ENCODE measurements around the gene ZNF236.

Gene ZNF236

DNA sequence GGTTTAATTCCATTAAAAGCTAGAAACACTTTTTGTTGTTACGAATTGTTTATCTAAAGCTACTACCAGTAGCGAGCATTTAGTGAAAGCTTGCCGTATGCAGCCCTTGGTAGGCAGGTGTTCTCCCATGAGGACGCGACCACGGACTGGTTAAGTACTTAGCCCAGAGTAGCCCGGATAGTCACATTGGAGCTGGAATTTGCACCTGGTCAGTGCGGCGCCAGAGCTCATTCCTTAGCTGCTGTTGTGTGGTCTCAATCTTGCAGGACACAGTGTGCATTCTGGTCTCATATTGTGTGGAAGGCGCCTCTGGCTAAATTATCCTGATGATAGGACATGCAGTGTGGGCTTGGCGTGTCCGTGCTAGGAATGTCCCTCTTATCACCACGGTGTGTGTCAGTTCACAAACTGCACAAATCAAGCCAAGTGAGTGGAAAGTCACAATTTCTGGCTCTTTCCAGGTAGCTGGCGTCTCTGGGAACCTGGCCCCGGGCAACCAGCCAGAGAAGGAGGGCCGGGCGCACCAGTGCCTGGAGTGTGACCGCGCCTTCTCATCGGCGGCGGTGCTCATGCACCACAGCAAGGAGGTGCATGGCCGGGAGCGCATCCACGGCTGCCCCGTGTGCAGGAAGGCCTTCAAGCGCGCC, 133.3 kb downstream of the ZNF236 start:
- H3K27me3 ChIP-seq (ENCODE audit: low read depth, low read length) = no peaks in the 10 kb centered on the region

DNA sequence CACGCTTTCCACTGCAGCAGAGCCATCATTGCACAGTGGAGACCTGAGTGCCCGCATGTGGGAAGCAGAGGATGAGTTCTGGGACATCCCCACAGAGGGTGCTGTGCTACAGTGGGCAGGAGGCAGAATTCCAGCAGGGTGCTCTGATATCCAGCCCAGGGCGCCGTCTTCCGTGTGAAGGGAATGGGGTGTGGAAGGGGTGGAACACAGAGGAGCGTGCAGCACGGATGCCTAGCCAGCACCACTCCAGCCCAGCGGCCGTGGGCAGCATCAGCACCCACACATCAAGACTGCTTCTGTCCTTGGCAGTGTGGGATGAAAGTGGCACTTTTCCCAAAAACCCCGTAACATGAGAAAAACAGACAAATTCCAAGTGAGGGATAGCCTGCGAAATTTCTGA, 134.3 kb downstream of the ZNF236 start:
- no peaks in the 10 kb centered on the region for H3K27me3 ChIP-seq (ENCODE audit: low read depth, low read length)
- no peaks in the 10 kb centered on the region for H3K4me1 ChIP-seq (ENCODE audit: low read length)
- 0 out of 2 replicates have a peak, but pooled peaks cover 7% of the 10 kb centered on the region for H4K20me1 ChIP-seq (ENCODE audit: insufficient read depth, low read length)
- no peaks in the 10 kb centered on the region for H3K9me3 ChIP-seq (ENCODE audit: insufficient read depth, low read length)
- H3K4me2 ChIP-seq (ENCODE audit: low read length) = no peak overlapping the region
- peaks cover 34% of the 10 kb centered on the region for H3K36me3 ChIP-seq (replicated peaks; ENCODE audit: low read depth, low read length)
- TF ChIP-seq EZH2phosphoT487 (IDR thresholded peaks at IDR 0.05; ENCODE audit: low read depth) (no peak), CTCF (IDR thresholded peaks at IDR 0.05; ENCODE audit: low read depth, low read length) (no peak)
- no peak overlapping the region for H2AFZ ChIP-seq (ENCODE audit: low read depth, low read length)
- no peaks in the 10 kb centered on the region for H3K79me2 ChIP-seq (ENCODE audit: low read length)
- no peak overlapping the region for H3K27ac ChIP-seq (ENCODE audit: low read length)
- no peak overlapping the region for H3K4me3 ChIP-seq (ENCODE audit: low read length)
- H3K9ac ChIP-seq (ENCODE audit: low read length) = no peak overlapping the region

More for the DNA sequence above, 133.3 kb downstream of the ZNF236 start:
- TF ChIP-seq EZH2phosphoT487 (IDR thresholded peaks at IDR 0.05; ENCODE audit: low read depth) = no peak
- no peak for TF ChIP-seq CTCF (IDR thresholded peaks at IDR 0.05; ENCODE audit: low read depth, low read length)
- no peak overlapping the region for H3K27ac ChIP-seq (ENCODE audit: low read length)
- no peaks in the 10 kb centered on the region for H3K9me3 ChIP-seq (ENCODE audit: insufficient read depth, low read length)
- H4K20me1 ChIP-seq (ENCODE audit: insufficient read depth, low read length) = 0 out of 2 replicates have a peak, but pooled peaks cover 5% of the 10 kb centered on the region
- no peak overlapping the region for H3K9ac ChIP-seq (ENCODE audit: low read length)
- H3K79me2 ChIP-seq (ENCODE audit: low read length) = no peaks in the 10 kb centered on the region
- no peak overlapping the region for H3K4me2 ChIP-seq (ENCODE audit: low read length)
- no peak overlapping the region for H3K4me3 ChIP-seq (ENCODE audit: low read length)
- no peaks in the 10 kb centered on the region for H3K4me1 ChIP-seq (ENCODE audit: low read length)
- no peak overlapping the region for H2AFZ ChIP-seq (ENCODE audit: low read depth, low read length)
- H3K36me3 ChIP-seq (replicated peaks; ENCODE audit: low read depth, low read length) = peaks cover 33% of the 10 kb centered on the region

GRCh38 chr18:76957384-76958355, 135.3 kb downstream of the ZNF236 start:
- Histone ChIP-seq H3K4me1 (ENCODE audit: low read length) (no peaks in the 10 kb centered on the region), H4K20me1 (ENCODE audit: insufficient read depth, low read length) (0 out of 2 replicates have a peak, but pooled peaks cover 7% of the 10 kb centered on the region), H2AFZ (ENCODE audit: low read depth, low read length) (no peak overlapping the region), H3K27me3 (ENCODE audit: low read depth, low read length) (no peaks in the 10 kb centered on the region), H3K9ac (ENCODE audit: low read length) (no peak overlapping the region), H3K79me2 (ENCODE audit: low read length) (no peaks in the 10 kb centered on the region), H3K9me3 (ENCODE audit: insufficient read depth, low read length) (no peaks in the 10 kb centered on the region), H3K36me3 (replicated peaks; ENCODE audit: low read depth, low read length) (peaks cover 30% of the 10 kb centered on the region), H3K4me3 (ENCODE audit: low read length) (no peak overlapping the region), H3K27ac (ENCODE audit: low read length) (no peak overlapping the region), H3K4me2 (ENCODE audit: low read length) (no peak overlapping the region)
- no peak for TF ChIP-seq EZH2phosphoT487 (IDR thresholded peaks at IDR 0.05; ENCODE audit: low read depth)

DNA sequence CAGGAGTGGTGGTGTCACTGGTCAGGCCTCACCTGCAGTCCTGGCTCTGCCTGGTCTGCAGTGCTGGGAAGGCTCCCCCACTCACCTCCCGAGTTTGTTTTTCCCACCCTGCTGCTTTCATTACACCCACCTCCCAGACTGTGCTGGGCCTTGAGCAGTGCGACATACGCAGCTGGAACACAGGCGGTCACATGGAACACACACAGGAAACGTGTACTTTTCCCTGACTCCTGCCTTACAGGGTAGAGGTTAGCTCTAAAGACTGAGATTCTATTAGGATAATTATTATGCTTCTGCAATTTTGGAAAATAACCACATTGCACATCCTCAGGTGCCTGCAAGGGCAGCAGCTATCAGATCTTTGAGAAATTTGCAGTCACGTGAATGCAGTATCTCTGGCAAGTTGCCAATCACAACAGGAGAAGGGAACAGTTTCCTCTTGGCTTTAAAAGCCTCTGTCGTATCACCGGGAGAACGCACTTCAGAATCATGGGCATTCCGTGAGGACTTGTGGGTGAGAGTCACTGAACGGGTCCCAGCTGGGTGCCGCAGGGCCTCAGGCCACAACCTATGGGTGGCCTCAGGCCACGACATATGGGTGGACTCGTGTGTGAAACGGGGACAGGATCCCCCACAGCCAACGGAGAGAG, 136.5 kb downstream of the ZNF236 start:
- Histone ChIP-seq H3K36me3 (replicated peaks; ENCODE audit: low read depth, low read length) (peaks cover 25% of the 10 kb centered on the region), H3K27me3 (ENCODE audit: low read depth, low read length) (no peaks in the 10 kb centered on the region), H3K4me3 (ENCODE audit: low read length) (no peak overlapping the region), H3K9me3 (ENCODE audit: insufficient read depth, low read length) (no peaks in the 10 kb centered on the region), H3K79me2 (ENCODE audit: low read length) (no peaks in the 10 kb centered on the region), H3K4me1 (ENCODE audit: low read length) (no peaks in the 10 kb centered on the region), H3K27ac (ENCODE audit: low read length) (no peak overlapping the region), H3K4me2 (ENCODE audit: low read length) (no peak overlapping the region), H2AFZ (ENCODE audit: low read depth, low read length) (no peak overlapping the region), H4K20me1 (ENCODE audit: insufficient read depth, low read length) (0 out of 2 replicates have a peak, but pooled peaks cover 7% of the 10 kb centered on the region), H3K9ac (ENCODE audit: low read length) (no peak overlapping the region)
- TF ChIP-seq EZH2phosphoT487 (IDR thresholded peaks at IDR 0.05; ENCODE audit: low read depth) (no peak), CTCF (IDR thresholded peaks at IDR 0.05; ENCODE audit: low read depth, low read length) (no peak)
